Measurements from ENCODE around the gene SERINC4.
A peak's percentile ranks its signal among the peaks of the same experiment; 100 is the strongest.

SERINC4 gene

DNA sequence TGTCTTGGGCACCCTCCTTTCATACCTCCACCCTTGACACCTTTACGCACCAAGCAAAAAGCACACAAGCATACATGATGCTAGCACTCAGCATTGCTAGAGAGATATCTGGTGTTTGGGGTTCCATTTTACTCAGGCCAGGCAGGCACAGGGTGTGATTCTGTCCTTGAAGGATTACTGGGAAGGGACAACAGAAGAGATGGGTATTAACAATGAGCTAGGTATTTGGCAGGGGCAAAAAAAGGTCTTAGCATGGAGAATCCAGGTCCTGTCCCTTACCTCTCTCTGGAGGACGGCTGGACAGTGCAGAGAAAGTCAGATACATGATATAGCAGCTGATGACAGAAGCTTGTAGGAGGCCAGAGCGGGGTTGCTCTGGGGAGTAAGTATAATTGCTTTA, 3.5 kb downstream of the SERINC4 start:
- DNase-seq (ENCODE audit: low read depth): no peak

GRCh38 chr15:43795997-43796396, 4.0 kb downstream of the SERINC4 start:
- no peak for DNase-seq (ENCODE audit: low read depth)

- no peak for DNase-seq (ENCODE audit: low read depth)
Measured at GRCh38 chr15:43795197-43795596, 4.8 kb downstream of the SERINC4 start.

DNA sequence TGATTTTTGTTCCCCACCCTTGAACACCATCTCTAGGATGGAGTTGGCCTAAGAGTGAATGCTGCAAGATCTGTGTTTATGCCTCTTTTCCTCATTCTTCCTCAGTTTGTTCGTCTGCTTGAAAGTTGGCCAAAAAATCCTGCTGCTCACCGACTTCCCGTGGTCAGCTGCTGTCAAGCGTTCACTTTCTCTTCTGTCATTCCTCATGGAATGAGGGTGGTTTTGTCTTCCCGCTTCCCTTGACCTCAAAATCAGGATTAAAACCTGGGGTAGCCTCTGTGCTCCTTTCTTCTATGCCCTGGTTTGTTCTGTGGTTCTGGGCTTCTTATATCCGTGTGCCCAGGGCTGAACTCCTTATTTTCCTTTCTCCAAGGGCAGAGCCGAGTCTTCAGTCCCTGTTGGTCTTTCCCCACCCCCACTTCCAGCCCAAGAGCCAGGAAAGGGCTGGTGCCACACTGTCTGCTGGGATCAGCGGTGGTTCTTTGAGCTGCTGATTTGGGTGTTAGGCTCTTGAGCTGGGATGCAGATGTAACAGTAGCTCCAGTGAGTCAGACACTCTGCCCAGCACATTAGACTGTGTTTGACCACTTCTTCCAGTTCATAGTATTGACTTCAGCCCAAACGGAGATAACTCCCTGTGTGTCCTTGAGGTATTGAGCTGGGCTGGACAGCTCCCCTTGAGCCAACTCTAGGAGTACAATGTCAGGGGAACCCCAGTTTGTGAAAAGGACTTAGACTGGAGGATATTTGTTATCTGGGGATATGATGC, 5.6 kb downstream of the SERINC4 start:
- DNase-seq (ENCODE audit: low read depth): no peak

GRCh38 chr15:43793647-43794046, 6.4 kb downstream of the SERINC4 start:
- DNase-seq (ENCODE audit: low read depth): no peak

DNA sequence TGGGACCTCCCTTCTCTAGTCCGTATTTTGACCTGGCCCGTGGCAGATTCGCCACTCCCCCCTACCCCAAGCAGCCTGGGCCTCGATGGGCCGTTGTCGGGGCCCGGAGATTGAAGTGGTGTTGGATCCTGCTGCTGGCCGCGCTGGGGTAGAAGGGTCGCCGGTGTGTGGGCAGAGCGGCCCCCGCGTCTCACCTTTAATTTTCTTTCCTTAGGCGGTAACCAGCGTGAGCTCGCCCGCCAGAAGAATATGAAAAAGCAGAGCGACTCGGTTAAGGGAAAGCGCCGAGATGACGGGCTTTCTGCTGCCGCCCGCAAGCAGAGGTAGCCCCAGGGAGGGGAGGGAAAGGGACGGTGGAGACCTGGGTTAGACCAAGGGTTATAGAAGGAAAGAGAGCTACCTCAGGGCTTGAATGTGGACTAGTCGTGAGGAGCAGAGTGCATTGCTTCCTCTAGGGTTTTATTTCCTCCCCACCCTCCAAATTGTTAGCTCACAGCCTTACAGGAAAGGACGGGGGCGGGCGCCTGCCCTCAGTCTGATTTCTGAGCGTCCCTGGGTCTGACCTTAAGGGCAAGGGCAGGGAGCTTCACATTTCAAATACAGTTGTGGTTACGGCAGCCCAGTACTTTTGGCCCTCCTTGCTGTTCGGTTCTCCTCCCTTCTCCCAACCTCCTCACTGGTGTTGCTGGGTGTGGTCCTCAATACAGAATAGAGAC, 7.1 kb downstream of the SERINC4 start:
- no peak for DNase-seq (ENCODE audit: low read depth)

DNA sequence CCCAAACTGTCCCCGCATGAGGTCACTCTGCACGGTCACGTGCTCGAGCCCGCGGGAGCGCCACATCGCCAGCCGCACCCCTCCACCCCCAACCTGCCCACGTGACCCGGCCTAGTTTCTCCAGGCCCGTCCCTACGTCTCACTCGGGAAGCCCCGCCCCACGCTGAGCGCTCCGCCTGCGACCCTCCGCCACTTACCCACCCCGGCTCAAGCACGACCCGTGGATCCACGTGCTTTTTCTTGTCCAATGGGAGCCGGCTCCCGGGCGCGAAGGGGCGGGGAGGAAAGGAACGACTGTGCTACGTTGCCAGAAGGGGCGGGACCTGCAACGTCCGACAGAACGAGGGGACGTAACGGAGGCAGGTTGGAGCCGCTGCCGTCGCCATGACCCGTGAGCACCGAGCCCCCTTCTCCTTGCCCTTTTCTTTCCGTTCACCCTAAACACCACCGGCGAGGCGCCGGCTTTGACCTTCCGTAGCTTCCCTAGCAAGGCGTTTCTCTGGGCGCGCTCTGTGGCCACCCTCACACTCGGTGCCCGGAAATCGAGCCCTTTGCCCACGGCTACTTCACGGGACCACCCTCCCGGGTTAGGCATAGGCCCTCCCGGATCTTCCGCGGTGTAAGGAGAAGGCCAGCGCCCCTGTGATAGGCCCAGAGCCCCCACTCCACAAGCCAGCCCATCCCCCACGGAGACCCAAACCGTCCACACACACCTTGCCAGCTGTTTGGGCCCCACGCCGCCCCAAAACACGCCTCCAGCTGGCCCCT, 7.8 kb downstream of the SERINC4 start, which contains the start of gene SERF2:
Gene SERF2 (plus strand): TSS at position 328 of the 768 bp plus-strand sequence. CDS start 57 bp downstream, at position 385.
- peak; percentile 100 for DNase-seq (ENCODE audit: low read depth)

GRCh38 chr15:43789409-43789808, 10.6 kb downstream of the SERINC4 start:
- DNase-seq (ENCODE audit: low read depth): no peak

DNA sequence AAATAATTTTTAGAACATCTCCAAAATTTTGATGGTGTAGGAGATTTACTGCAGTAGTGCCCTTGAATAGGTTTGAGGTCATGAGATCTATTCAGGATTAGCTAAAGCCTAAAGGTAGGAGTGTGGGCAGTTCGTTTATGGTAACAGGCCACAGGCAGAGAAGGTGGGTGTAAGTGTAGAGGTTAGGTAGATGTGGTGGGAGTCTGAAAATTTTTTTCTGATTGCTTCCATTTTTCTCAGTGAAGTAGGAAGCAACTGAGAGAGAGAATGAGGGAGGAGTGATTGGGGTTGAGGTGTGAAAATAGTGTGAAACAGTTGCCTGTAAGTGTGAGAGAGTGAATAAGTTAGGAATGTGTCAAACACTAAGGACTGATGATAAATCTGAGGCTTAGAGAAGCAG, 21.0 kb downstream of the SERINC4 start:
- DNase-seq (ENCODE audit: low read depth): no peak

GRCh38 chr15:43777267-43777914, 22.6 kb downstream of the SERINC4 start:
- peak; percentile 88 for DNase-seq (ENCODE audit: low read depth)

DNA sequence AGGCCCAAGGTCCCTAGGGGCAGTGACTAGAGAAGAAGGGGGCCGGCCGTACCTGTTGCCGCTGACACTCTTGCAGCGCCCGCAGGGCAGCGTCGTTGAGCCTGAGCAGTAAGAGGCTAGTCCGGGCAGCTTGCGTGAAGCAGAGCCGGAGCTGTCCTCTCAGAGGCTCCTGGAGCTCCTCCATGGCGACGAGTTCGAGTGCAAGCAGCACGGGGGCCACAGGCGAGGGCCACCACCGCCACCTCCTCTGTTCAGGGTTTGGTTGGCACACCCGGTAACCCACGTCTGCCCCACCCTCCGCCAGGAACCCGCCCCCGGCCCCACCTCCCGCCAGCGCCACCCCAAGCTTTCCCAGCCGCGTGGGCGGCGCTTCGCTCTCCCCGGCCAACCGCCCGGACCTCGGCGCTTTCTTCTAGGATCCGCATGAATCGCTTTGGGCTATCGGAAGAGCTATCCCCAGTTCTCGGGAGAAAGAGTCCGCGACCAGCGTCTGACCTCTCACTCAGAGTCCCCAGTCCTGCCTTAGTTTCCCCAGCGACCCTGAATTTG, 23.2 kb downstream of the SERINC4 start, which contains the start of gene ELL3:
Gene ELL3 (minus strand): TSS at position 249 of the 549 bp plus-strand sequence. CDS start 65 bp downstream, at position 184.
- DNase-seq (ENCODE audit: low read depth): peak; percentile 76

GRCh38 chr15:43776101-43776717, 23.8 kb downstream of the SERINC4 start:
- no peak for DNase-seq (ENCODE audit: low read depth)

DNA sequence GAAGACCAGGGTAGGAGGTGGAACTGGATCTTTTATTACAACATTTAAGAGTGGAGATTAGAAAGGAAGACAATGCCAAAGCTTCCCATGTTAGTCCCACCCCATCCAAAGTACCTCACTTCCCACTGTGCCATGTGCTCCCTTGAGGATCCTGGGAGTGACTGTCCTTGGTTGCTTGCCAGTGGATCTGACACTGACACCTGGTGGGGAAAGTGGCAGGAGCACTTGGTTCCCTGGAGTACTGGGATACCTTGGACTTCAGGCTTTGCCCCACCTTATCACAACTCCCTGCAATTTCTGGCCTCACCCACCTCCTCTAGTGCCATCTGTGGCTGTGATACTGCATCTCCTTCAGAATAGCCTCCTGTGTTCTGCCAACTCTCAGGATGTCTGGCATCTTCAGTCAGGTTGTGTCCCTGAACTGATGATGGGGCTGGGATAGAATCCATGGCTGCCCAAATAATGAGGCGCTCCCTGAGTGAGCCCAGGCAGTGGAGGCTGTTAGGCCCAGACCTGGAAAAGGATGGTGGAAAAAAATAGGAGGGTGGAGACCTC, 24.5 kb downstream of the SERINC4 start:
- no peak for DNase-seq (ENCODE audit: low read depth)

DNA sequence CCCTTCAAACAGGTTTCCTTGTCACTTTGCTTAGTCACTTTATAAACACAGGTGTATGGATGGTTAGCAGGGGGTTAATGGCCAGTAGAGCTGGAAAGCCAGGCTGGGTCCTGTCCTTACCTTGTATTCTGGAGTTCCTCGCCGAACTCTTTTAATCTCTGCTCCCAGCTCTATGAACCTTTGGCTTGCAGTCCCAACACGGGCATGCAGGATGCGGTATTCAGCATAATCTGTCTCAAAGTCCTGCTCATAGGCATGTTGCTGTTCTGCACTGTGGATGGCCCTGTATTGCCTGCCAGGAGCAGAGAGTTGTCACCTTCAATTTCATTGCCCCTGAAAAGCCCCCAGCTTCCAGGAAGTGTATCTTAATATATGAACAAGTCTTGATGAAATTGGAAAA, 26.0 kb downstream of the SERINC4 start:
- DNase-seq (ENCODE audit: low read depth): no peak

- DNase-seq (ENCODE audit: low read depth): no peak
Measured at GRCh38 chr15:43772624-43773023, 27.4 kb downstream of the SERINC4 start.

GRCh38 chr15:43771816-43772215, 28.2 kb downstream of the SERINC4 start:
- no peak for DNase-seq (ENCODE audit: low read depth)

GRCh38 chr15:43769584-43770228, 30.3 kb downstream of the SERINC4 start:
- DNase-seq (ENCODE audit: low read depth): peak; percentile 45

DNA sequence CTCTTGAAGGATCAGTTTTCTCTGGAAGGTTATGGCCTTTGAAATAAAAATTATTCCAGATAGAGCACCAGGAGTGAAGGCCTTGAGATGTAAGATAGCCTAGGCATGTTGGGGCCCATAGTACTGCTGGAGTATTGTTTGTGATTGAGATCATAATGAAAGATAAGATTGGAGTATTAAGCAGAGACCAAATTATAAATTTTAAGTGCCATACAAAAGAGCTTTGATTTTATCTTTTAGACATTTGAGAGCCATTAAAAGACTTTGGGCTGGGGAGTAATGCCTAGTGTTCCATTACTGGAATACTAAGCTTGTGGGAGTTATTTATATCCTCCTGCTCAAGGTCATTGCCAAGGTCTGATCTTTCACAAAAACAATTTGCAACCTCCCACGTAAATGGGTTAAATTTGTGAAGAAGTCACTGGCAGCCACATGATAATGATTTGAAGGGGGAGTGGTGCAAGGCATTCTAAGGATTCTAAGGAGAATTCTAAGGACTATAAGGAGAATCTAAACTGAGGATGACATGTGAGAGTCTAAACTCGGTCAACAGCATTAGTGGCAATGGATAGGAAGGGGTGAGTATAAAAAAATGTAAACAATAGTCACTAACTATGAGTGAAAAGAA, 36.1 kb downstream of the SERINC4 start:
- DNase-seq (ENCODE audit: low read depth): no peak

DNA sequence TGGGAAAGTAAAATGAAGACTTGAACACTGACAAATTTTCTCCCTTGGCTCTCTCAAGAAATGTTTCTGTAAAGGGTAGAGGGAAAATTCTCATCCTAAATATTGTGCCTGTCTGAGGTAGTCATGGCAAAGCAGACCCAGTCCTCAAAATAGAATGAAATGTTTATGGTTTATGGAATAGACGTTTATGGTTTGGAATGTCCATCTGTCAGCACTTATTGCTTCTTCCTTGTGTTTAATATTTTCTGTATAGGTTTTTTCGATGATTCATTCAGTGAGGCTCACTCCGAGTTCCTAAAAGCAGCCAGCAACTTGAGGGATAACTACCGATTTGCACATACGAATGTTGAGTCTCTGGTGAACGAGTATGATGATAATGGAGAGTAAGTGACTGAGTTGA, 37.2 kb downstream of the SERINC4 start:
- DNase-seq (ENCODE audit: low read depth): no peak

DNA sequence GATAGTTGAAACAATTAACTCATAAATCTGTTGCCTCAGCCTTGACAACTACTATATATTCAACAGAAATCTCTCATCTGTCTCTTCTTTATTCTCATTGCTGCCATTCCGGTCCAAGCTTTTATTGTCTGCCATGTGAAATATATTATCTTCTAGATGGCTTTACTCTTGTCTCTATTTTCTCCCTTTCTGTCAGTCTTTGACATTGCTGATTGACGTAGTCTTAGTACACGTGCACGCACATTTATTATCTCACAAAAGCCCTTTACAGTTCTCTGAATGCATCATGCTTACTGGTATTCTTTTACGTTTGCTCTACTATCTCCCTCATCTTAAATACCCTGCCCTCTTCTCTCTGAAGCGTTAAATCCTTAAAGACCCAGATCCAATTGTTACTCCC, 48.1 kb downstream of the SERINC4 start:
- DNase-seq (ENCODE audit: low read depth): no peak

Measured in activated T-cell treated with anti-CD3 and anti-CD28 coated beads for 48 hours (primary cell).